PC-3 (cell line): ENCODE measurements around the gene C2CD5. TPM values are rescaled to one million over a fixed set of nuclear protein-coding genes. Genes with fewer than 3 reads are reported as not detected.

Experiments
- ATAC-seq: fragments of 200-7000 bp; cut with Tn5 transposase; 2 replicates; pipeline ENCODE4 v1.9.1; 2020; ENCODE audit warnings: mild to moderate bottlenecking, moderate library complexity
- BruUV-seq: library from RNA; stranded (reverse); fragments of 400-500 nt; replicated peaks from 2 replicates; lab custom pipeline; 2021; lab: Mats Ljungman, UMichigan
- CTCF ChIA-PET: fragments of 300-600 bp; sonication (Branson Sonifier 250); formaldehyde crosslinking; loops from one replicate; lab custom pipeline; 2022; ENCODE audit warnings: antibody characterized with exemption; lab: Charles Lee
- POLR2A ChIA-PET: fragments of 300-600 bp; sonication (Branson Sonifier 250); formaldehyde crosslinking; loops from one replicate; lab custom pipeline; 2022; ENCODE audit warnings: antibody characterized with exemption; ENCODE audit not compliant: unreplicated experiment; lab: Charles Lee
- DNase-seq: peaks from one replicate; pipeline ENCODE4 v3.0.0-alpha.2; 2015
- H2AFZ ChIP-seq: fragments of 300-600 bp; sonication (generic); 2 replicates; pipeline ENCODE4 v1.6.0; 2016; ENCODE audit warnings: antibody characterized with exemption, low read length
- H3F3A ChIP-seq: fragments of 300-600 bp; sonication (generic); one replicate; pipeline ENCODE4 v1.6.0; 2017; ENCODE audit warnings: antibody characterized with exemption, low read length, control low read depth, mild to moderate bottlenecking; ENCODE audit not compliant: unreplicated experiment
- H3K27ac ChIP-seq: fragments of 300-600 bp; sonication (generic); 2 replicates; pipeline ENCODE4 v1.5.1; 2016; ENCODE audit warnings: mild to moderate bottlenecking, low read length
- H3K27me3 ChIP-seq: fragments of 300-600 bp; sonication (generic); 2 replicates; pipeline ENCODE4 v1.6.1; 2016; ENCODE audit warnings: low read length, mixed read lengths
- H3K36me3 ChIP-seq: fragments of 300-600 bp; sonication (generic); 2 replicates; pipeline ENCODE4 v1.6.1; 2016; ENCODE audit warnings: low read depth, mixed run types, low read length, mixed read lengths
- H3K4me1 ChIP-seq: fragments of 300-600 bp; sonication (generic); 2 replicates; pipeline ENCODE4 v1.5.1; 2016; ENCODE audit warnings: low read length; ENCODE audit not compliant: insufficient read depth
- H3K4me2 ChIP-seq: fragments of 300-600 bp; sonication (generic); 2 replicates; pipeline ENCODE4 v1.6.0; 2016; ENCODE audit warnings: low read length
- H3K4me3 ChIP-seq: fragments of 300-600 bp; sonication (generic); 2 replicates; pipeline ENCODE4 v1.5.1; 2016; ENCODE audit warnings: mild to moderate bottlenecking, low read length, mixed read lengths
- H3K79me2 ChIP-seq: fragments of 300-600 bp; sonication (generic); 2 replicates; pipeline ENCODE4 v1.6.1; 2017; ENCODE audit warnings: low read length, mixed read lengths
- H3K9ac ChIP-seq: fragments of 300-600 bp; sonication (generic); 2 replicates; pipeline ENCODE4 v1.6.0; 2016; ENCODE audit warnings: mild to moderate bottlenecking, low read length
- H3K9me2 ChIP-seq: fragments of 300-600 bp; sonication (generic); replicated peaks from 2 replicates; pipeline ENCODE4 v1.6.1; 2016; ENCODE audit warnings: mixed run types, low read length, mixed read lengths
- H3K9me3 ChIP-seq: fragments of 300-600 bp; sonication (generic); 2 replicates; pipeline ENCODE4 v1.6.1; 2016; ENCODE audit warnings: low read length, mixed read lengths
- H4K20me1 ChIP-seq: fragments of 300-600 bp; sonication (generic); 2 replicates; pipeline ENCODE4 v1.6.1; 2016; ENCODE audit warnings: low read length, mixed read lengths
- CTCF ChIP-seq: fragments of 300-600 bp; sonication (generic); conservative IDR thresholded peaks from 2 replicates; pipeline ENCODE4 v1.5.1; 2017; ENCODE audit warnings: antibody characterized with exemption, low read depth, mild to moderate bottlenecking, low read length
- EZH2 ChIP-seq: fragments of 300-600 bp; sonication (generic); IDR thresholded peaks from one replicate; pipeline ENCODE4 v1.6.1; 2017; ENCODE audit warnings: antibody characterized with exemption, mild to moderate bottlenecking, low read length; ENCODE audit not compliant: unreplicated experiment
- EZH2phosphoT487 ChIP-seq: fragments of 300-600 bp; sonication (generic); IDR thresholded peaks from 2 replicates; pipeline ENCODE4 v1.6.1; 2018; ENCODE audit warnings: mild to moderate bottlenecking, antibody characterized with exemption, low read length, borderline replicate concordance
- intact Hi-C: fragments of 100-400 bp; cut with micrococcal nuclease; formaldehyde crosslinking; loops from 2 replicates; pipeline ENCODE4 v1.9.0; 2023
- total RNA-seq: library from RNA; depleted of rRNA; stranded (reverse); fragments of >200 nt; gene quantifications from 2 replicates; pipeline ENCODE4 v1.2.3, GENCODE V29; 2014

The C2CD5 gene
- total RNA-seq, 1 experiment from 2014 or later: 12.7 TPM

- H3K9ac ChIP-seq: no peak overlapping the region
- H3K4me3 ChIP-seq: no peak overlapping the region
- H3K4me1 ChIP-seq: peaks cover 8% of the 10 kb centered on the region
- H2AFZ ChIP-seq: no peak overlapping the region
- no peaks in the 10 kb centered on the region for H3F3A ChIP-seq
- H3K79me2 ChIP-seq: no peaks in the 10 kb centered on the region
- no peak overlapping the region for H3K4me2 ChIP-seq
- DNase-seq (no peak), ATAC-seq (no peak)
- no peaks in the 10 kb centered on the region for H3K27me3 ChIP-seq
- intact Hi-C loops: no loop called here
- ChIA-PET CTCF (no interaction called here), POLR2A (no interaction called here)
- no peaks in the 10 kb centered on the region for H3K9me3 ChIP-seq
- TF ChIP-seq EZH2 (no peak), EZH2phosphoT487 (no peak), CTCF (no peak)
- H3K36me3 ChIP-seq: no peaks in the 10 kb centered on the region
- BruUV-seq: no TSS peak
- H3K27ac ChIP-seq: no peak overlapping the region
- no peaks in the 10 kb centered on the region for H3K9me2 ChIP-seq
- no peaks in the 10 kb centered on the region for H4K20me1 ChIP-seq
These were observed 32.1 kb upstream of the C2CD5 start for GRCh38 chr12:22576473-22576872.

- Histone ChIP-seq H3K4me2 (no peak overlapping the region), H3K9ac (no peak overlapping the region), H2AFZ (no peak overlapping the region), H3F3A (no peaks in the 10 kb centered on the region), H3K4me3 (no peak overlapping the region), H4K20me1 (no peaks in the 10 kb centered on the region), H3K9me2 (no peaks in the 10 kb centered on the region), H3K27ac (no peak overlapping the region), H3K79me2 (no peaks in the 10 kb centered on the region), H3K27me3 (no peaks in the 10 kb centered on the region), H3K4me1 (peaks cover 8% of the 10 kb centered on the region), H3K9me3 (no peaks in the 10 kb centered on the region), H3K36me3 (no peaks in the 10 kb centered on the region)
- DNase-seq (no peak), ATAC-seq (no peak)
- no TSS peak for BruUV-seq
- intact Hi-C loops: no loop called here
- POLR2A ChIA-PET: no interaction called here
- no peak for TF ChIP-seq EZH2
- TF ChIP-seq EZH2phosphoT487: no peak
- no peak for TF ChIP-seq CTCF
- CTCF ChIA-PET: no interaction called here
These were observed 31.7 kb upstream of the C2CD5 start for GRCh38 chr12:22576065-22576464.

GRCh38 chr12:22574921-22575320 is 30.6 kb upstream of the C2CD5 start:
- Histone ChIP-seq H3K4me2 (no peak overlapping the region), H3K4me3 (no peak overlapping the region), H3K36me3 (no peaks in the 10 kb centered on the region), H2AFZ (no peak overlapping the region), H3K9me2 (no peaks in the 10 kb centered on the region), H3F3A (no peaks in the 10 kb centered on the region), H3K9ac (no peak overlapping the region), H3K79me2 (no peaks in the 10 kb centered on the region), H3K27me3 (no peaks in the 10 kb centered on the region), H3K4me1 (peaks cover 8% of the 10 kb centered on the region), H3K27ac (no peak overlapping the region), H3K9me3 (no peaks in the 10 kb centered on the region), H4K20me1 (no peaks in the 10 kb centered on the region)
- no peak for TF ChIP-seq EZH2phosphoT487
- TF ChIP-seq CTCF: no peak
- no peak for TF ChIP-seq EZH2
- ATAC-seq: no peak
- BruUV-seq: no TSS peak
- no peak for DNase-seq
- POLR2A ChIA-PET: no interaction called here
- CTCF ChIA-PET: no interaction called here
- intact Hi-C loops: no loop called here
